ENCODE results near the gene TSPAN18. TPM values are rescaled to one million over a fixed set of nuclear protein-coding genes. Genes with fewer than 3 reads are reported as not detected.

Gene TSPAN18
- total and polyA plus RNA-seq, 2 experiments from 2014 or later = 0.20 to 0.54 TPM

GRCh38 chr11:44784851-44785250, 58.1 kb downstream of the TSPAN18 start:
- TF ChIP-seq EZH2phosphoT487 (IDR thresholded peaks at IDR 0.05; ENCODE audit: insufficient read depth, low read depth) (no peak), EZH2 (IDR thresholded peaks at IDR 0.05; ENCODE audit: insufficient read depth, poor library complexity, severe bottlenecking) (no peak)
- H3K4me2 ChIP-seq (ENCODE audit: unreplicated experiment) = no peak overlapping the region
- H3K4me1 ChIP-seq (ENCODE audit: insufficient read depth) = no peaks in the 10 kb centered on the region
- H2AFZ ChIP-seq = no peak overlapping the region
- no peaks in the 10 kb centered on the region for H3K36me3 ChIP-seq (ENCODE audit: low read depth)
- no peaks in the 10 kb centered on the region for H3K9me3 ChIP-seq (ENCODE audit: low read depth)
- no peaks in the 10 kb centered on the region for H3F3A ChIP-seq (ENCODE audit: insufficient read depth)
- H3K79me2 ChIP-seq (ENCODE audit: insufficient read depth) = no peaks in the 10 kb centered on the region
- no peak overlapping the region for H3K4me3 ChIP-seq
- H3K27me3 ChIP-seq (replicated peaks; ENCODE audit: insufficient read depth) = peaks cover 45% of the 10 kb centered on the region
- no peak for DNase-seq
- no peak overlapping the region for H3K9ac ChIP-seq
- no peaks in the 10 kb centered on the region for H3K9me2 ChIP-seq (ENCODE audit: insufficient read depth)
- 33 to 42% methylated on average over 3 of the region's 3 CpGs for WGBS, 2 experiments (ENCODE audit: low coverage in 1 of 2, low lambda C conversion rate in 2 of 2, missing lambda C conversion rate in 2 of 2)
- no peaks in the 10 kb centered on the region for H4K20me1 ChIP-seq (ENCODE audit: insufficient read depth)
- no peak overlapping the region for H3K27ac ChIP-seq
- in situ Hi-C loops (cut with MboI) = no loop called here

DNA sequence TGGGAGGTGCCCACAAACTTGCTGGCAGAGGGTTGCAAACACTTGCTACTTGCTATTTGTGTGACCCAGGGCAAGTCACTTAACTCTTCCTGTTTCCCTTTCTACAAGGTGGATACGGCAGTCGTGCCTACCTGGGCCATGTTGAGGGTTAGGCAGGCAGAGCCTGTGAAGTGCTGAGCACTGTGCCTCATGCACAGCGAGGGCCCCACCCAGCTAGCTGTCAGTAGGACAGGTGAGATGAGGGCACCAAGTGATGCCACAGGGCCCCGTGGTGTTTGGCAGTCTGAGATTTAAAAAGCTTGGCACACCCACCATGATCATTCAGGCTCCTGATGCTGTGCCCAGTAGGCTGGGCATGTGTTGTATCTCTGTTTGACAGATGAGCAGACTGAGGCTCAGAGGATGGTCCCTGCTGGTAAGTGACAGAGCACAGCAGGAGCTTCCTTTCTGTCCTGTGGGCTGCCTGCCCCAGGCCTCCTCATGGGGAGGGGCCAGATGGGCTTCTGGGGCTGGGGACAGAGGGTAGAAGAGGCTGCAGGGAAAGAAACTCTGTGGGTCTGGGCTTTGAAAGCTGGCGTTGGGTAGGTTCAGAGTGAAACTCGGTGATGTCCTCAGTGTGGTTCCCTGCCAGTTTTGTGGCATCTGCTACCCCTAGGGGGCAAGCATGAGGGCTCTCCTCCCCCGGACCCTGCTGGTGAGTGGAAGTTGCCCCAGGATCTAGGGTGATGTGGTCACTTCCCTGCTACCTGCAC, 59.3 kb downstream of the TSPAN18 start:
- in situ Hi-C loops (cut with MboI) = no loop called here
- Histone ChIP-seq H2AFZ (no peak overlapping the region), H3K27me3 (replicated peaks; ENCODE audit: insufficient read depth) (peaks cover 44% of the 10 kb centered on the region), H3K4me2 (ENCODE audit: unreplicated experiment) (no peak overlapping the region), H3K4me3 (no peak overlapping the region), H3K27ac (no peak overlapping the region), H3K36me3 (ENCODE audit: low read depth) (no peaks in the 10 kb centered on the region), H3F3A (ENCODE audit: insufficient read depth) (no peaks in the 10 kb centered on the region), H4K20me1 (ENCODE audit: insufficient read depth) (no peaks in the 10 kb centered on the region), H3K9me3 (ENCODE audit: low read depth) (no peaks in the 10 kb centered on the region), H3K4me1 (ENCODE audit: insufficient read depth) (no peaks in the 10 kb centered on the region), H3K9me2 (ENCODE audit: insufficient read depth) (no peaks in the 10 kb centered on the region), H3K79me2 (ENCODE audit: insufficient read depth) (no peaks in the 10 kb centered on the region), H3K9ac (no peak overlapping the region)
- no peak for DNase-seq
- 60 to 69% methylated on average over 7 of the region's 7 CpGs for WGBS, 2 experiments (ENCODE audit: low coverage in 1 of 2, low lambda C conversion rate in 2 of 2, missing lambda C conversion rate in 2 of 2)
- TF ChIP-seq EZH2 (IDR thresholded peaks at IDR 0.05; ENCODE audit: insufficient read depth, poor library complexity, severe bottlenecking) (no peak), EZH2phosphoT487 (IDR thresholded peaks at IDR 0.05; ENCODE audit: insufficient read depth, low read depth) (no peak)

DNA sequence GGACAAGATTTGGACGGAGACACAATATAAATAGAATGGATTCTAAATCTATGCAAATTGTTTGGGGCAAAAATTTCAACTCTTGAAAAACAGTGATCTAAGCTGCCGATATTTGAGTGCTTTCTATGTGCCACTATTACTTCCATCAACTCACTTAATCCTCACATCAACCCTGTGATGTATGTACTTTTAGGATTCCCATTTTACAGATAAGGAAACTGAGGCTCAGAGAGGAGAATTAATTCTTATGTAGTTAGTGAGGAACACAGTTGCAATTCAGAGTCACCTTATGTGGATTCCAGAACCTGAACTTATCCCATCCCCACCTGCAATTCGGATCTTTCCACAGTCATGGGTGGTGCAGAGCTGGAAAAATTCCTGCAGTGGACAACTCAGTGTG, 60.3 kb downstream of the TSPAN18 start:
- Histone ChIP-seq H3K79me2 (ENCODE audit: insufficient read depth) (no peaks in the 10 kb centered on the region), H3K4me3 (no peak overlapping the region), H3F3A (ENCODE audit: insufficient read depth) (no peaks in the 10 kb centered on the region), H4K20me1 (ENCODE audit: insufficient read depth) (no peaks in the 10 kb centered on the region), H3K27ac (no peak overlapping the region), H3K27me3 (replicated peaks; ENCODE audit: insufficient read depth) (peaks cover 34% of the 10 kb centered on the region), H2AFZ (no peak overlapping the region), H3K9ac (no peak overlapping the region), H3K9me2 (ENCODE audit: insufficient read depth) (no peaks in the 10 kb centered on the region), H3K36me3 (ENCODE audit: low read depth) (no peaks in the 10 kb centered on the region), H3K9me3 (ENCODE audit: low read depth) (no peaks in the 10 kb centered on the region), H3K4me2 (ENCODE audit: unreplicated experiment) (no peak overlapping the region), H3K4me1 (ENCODE audit: insufficient read depth) (no peaks in the 10 kb centered on the region)
- in situ Hi-C loops (cut with MboI) = no loop called here
- TF ChIP-seq EZH2 (IDR thresholded peaks at IDR 0.05; ENCODE audit: insufficient read depth, poor library complexity, severe bottlenecking) (no peak), EZH2phosphoT487 (IDR thresholded peaks at IDR 0.05; ENCODE audit: insufficient read depth, low read depth) (no peak)
- DNase-seq = no peak
- 85 to 89% methylated on average over 3 of the region's 3 CpGs for WGBS, 2 experiments (ENCODE audit: low coverage in 1 of 2, low lambda C conversion rate in 2 of 2, missing lambda C conversion rate in 2 of 2)

- Histone ChIP-seq H3K4me3 (no peak overlapping the region), H3K9ac (no peak overlapping the region), H4K20me1 (ENCODE audit: insufficient read depth) (no peaks in the 10 kb centered on the region), H2AFZ (no peak overlapping the region), H3K4me1 (ENCODE audit: insufficient read depth) (no peaks in the 10 kb centered on the region), H3K9me2 (ENCODE audit: insufficient read depth) (no peaks in the 10 kb centered on the region), H3F3A (ENCODE audit: insufficient read depth) (no peaks in the 10 kb centered on the region), H3K4me2 (ENCODE audit: unreplicated experiment) (no peak overlapping the region), H3K79me2 (ENCODE audit: insufficient read depth) (no peaks in the 10 kb centered on the region), H3K9me3 (ENCODE audit: low read depth) (no peaks in the 10 kb centered on the region), H3K27ac (no peak overlapping the region), H3K36me3 (ENCODE audit: low read depth) (no peaks in the 10 kb centered on the region), H3K27me3 (replicated peaks; ENCODE audit: insufficient read depth) (peaks cover 41% of the 10 kb centered on the region)
- in situ Hi-C loops (cut with MboI) = no loop called here
- TF ChIP-seq EZH2phosphoT487 (IDR thresholded peaks at IDR 0.05; ENCODE audit: insufficient read depth, low read depth) (no peak), EZH2 (IDR thresholded peaks at IDR 0.05; ENCODE audit: insufficient read depth, poor library complexity, severe bottlenecking) (no peak)
- WGBS, 2 experiments (ENCODE audit: low coverage in 1 of 2, low lambda C conversion rate in 2 of 2, missing lambda C conversion rate in 2 of 2) = 86% methylated on average over 9 of the region's 9 CpGs
- no peak for DNase-seq
These were observed 61.2 kb downstream of the TSPAN18 start for GRCh38 chr11:44787981-44788380.

Measured in GM23248 (cell line).